AG09319 (cell line): Measurements from ENCODE around the gene ABCB11.
"Not testable (repeated sequence)": the region's sequence is repeated elsewhere in the genome, so short reads cannot be mapped to it uniquely, and the experiment has no call there.

Source experiments
- DNase-seq: peaks from one replicate; pipeline ENCODE4 v3.0.0-alpha.2; 2010; ENCODE audit warnings: low read depth; ENCODE audit errors: extremely low read depth
- TF ChIP-seq, protein P1 (sequence below): IDR thresholded peaks from 2 replicates; pipeline ENCODE4 v1.5.1; 2011; ENCODE audit warnings: low read depth, mild to moderate bottlenecking, inconsistent platforms, low read length, moderate library complexity

Gene ABCB11

DNA sequence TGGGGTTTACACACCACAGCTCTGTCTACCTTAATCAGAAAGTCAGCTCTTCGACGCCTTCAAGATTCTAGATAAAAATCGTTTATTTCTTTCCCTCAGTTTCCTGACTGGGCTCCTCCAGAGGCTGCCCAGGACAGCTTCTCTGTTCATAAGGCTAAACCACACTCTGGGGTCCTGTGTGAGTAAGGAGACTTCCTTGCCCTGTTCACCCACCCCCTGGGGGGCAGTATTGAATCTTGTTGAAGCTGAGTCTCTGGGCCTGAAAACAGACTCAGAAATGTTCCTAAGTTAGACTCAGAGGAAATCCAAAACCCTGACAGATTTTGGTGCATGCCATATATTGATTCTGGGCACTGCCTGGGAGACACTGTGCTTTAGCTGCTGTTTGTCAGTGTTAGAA, 87.1 kb downstream of the ABCB11 start:
- DNase-seq = no peak
- TF ChIP-seq, protein P1, sequence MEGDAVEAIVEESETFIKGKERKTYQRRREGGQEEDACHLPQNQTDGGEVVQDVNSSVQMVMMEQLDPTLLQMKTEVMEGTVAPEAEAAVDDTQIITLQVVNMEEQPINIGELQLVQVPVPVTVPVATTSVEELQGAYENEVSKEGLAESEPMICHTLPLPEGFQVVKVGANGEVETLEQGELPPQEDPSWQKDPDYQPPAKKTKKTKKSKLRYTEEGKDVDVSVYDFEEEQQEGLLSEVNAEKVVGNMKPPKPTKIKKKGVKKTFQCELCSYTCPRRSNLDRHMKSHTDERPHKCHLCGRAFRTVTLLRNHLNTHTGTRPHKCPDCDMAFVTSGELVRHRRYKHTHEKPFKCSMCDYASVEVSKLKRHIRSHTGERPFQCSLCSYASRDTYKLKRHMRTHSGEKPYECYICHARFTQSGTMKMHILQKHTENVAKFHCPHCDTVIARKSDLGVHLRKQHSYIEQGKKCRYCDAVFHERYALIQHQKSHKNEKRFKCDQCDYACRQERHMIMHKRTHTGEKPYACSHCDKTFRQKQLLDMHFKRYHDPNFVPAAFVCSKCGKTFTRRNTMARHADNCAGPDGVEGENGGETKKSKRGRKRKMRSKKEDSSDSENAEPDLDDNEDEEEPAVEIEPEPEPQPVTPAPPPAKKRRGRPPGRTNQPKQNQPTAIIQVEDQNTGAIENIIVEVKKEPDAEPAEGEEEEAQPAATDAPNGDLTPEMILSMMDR = no peak

DNA sequence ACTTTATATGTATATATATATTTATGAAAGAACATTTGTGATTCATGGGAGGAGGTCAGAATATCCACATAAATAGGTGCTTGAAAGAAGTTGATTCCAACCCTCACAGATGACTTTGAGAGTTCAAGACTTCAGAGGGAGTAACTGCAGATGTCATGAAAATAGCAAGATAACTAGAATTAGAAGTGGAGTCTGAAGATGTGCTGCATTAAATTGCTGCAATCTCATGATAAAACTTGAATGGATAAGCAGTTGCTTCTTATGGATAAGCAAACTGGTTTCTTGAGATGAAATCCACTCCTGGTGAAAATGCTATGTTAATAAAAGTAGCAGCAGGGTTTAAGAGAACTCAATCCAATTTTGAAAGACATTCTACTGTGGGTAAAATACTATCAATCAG, 89.8 kb downstream of the ABCB11 start:
- DNase-seq = no peak
- TF ChIP-seq, protein P1 = no peak

DNA sequence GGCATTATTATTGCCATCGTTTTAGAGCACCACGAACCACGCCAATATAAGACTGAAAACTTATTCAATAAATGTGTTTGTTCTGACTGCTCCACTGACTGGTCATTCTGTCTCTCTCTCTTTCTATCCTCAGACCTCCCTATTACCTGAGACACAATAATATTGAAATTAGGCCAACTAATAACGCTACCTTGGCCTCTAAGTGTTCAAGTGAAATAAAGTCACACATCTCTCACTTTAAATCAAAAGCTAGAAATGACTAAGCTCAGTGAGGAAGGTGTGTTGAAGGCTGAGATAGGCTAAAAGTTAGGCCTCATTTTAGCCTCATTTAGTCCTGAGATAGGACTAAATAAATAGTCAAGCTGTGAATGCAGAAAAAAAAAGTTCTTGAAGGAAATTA, 91.2 kb downstream of the ABCB11 start:
- DNase-seq = no peak
- TF ChIP-seq, protein P1 = no peak

DNA sequence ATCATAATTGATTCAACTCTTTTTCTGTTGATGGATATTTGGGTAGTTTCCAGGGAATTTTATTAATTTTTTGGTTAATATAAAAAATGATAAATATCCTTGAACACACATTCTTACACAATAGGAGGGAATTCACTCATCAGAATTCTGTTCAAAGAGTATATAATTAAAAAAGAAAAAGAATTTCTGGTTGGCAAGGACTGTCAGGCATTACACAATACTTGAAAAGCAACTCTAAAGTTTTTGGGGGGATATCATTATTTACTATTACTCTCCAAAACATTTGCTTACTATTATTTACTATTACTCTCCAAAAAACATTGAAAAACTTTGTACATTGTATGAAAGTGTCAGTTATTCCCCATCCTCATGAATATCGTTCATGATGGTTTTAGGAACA, 92.1 kb downstream of the ABCB11 start:
- TF ChIP-seq, protein P1 = no peak
- no peak for DNase-seq

DNA sequence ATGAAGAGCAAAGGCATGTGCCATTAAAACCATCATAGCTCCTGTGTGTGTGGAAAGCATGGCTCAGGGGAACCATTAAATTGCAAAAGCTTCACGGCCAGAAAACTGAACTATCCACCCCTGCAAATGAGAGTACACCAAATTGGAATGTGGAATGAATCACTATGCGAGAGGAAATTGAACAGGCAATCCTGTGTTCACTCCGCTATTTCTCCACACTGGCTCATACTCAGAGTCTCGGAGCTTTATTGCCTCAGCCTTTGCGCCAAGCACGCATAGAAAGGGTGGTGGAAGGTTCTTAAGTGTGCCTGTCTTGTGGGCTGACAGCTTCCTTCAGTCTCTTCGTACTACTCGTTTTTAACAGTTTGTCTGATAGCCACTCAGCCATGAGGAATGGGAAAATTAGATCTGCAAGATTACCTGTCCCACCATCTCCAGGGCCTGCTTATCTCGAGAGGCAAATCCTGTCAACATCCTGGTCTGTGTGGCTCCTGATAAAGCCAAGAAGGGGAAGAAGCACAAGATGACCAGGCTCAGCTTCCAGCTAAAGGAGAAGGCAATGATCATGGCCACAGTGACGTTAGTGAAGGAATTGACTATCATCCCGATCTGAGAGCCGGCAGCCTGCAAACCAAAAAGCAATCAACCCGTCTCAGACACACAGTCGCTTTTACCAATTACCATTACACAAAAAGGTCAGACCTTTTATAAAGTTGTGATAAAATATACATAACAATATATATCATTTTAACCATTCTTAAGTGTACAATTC, 95.1 kb downstream of the ABCB11 start:
- TF ChIP-seq, protein P1 = no peak
- no peak for DNase-seq

GRCh38 chr2:168934826-168935225, 96.3 kb downstream of the ABCB11 start:
- DNase-seq = no peak
- TF ChIP-seq, protein P1 = no peak

DNA sequence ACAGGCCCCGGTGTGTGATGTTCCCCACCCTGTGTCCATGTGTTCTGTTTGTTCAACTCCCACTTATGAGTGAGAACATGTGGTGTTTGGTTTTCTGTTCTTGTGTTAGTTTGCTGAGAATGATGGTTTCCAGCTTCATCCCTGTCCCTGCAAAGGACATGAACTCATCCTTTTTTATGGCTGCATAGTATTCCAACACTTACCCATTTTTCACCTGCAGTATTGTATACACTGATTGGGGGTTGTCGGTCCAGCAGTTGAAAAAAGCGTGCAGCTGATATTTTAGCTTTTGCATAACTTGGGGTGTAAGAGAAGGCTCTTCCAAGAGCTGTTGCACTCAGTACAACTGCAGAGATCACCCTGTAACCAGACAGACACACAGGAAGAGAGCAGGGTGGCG, 99.0 kb downstream of the ABCB11 start:
- DNase-seq = not testable (repeated sequence)

- DNase-seq = no peak
- TF ChIP-seq, protein P1 = no peak
Observed at GRCh38 chr2:168930242-168930641, 100.9 kb downstream of the ABCB11 start.
